GM06990 (cell line): ENCODE results near the gene CEBPB.

Experiments used
- DNase-seq: peaks from one replicate; pipeline ENCODE4 v3.0.0-alpha.2; 2011; ENCODE audit not compliant: insufficient read length; ENCODE audit errors: extremely low read depth
- H3K27me3 ChIP-seq: replicated peaks from 2 replicates; pipeline ENCODE4 v1.6.0; 2011; ENCODE audit warnings: low read length; ENCODE audit not compliant: control insufficient read depth, insufficient read depth
- H3K36me3 ChIP-seq: 2 replicates; pipeline ENCODE4 v1.5.1; 2011; ENCODE audit warnings: low read length; ENCODE audit not compliant: control insufficient read depth, insufficient read depth
- H3K4me3 ChIP-seq: replicated peaks from 2 replicates; pipeline ENCODE4 v1.5.1; 2011; ENCODE audit warnings: low read depth, mild to moderate bottlenecking, control low read depth, low read length
- CTCF ChIP-seq: IDR thresholded peaks from 2 replicates; pipeline ENCODE4 v1.5.1; 2011; ENCODE audit warnings: low read length, control low read depth, mild to moderate bottlenecking, inconsistent platforms; ENCODE audit not compliant: insufficient read depth, poor library complexity, severe bottlenecking

CEBPB gene

GRCh38 chr20:50237349-50237748 is 46.7 kb downstream of the CEBPB start:
- TF ChIP-seq CTCF, result no peak
- no peaks in the 10 kb centered on the region for H3K36me3 ChIP-seq
- no peak for DNase-seq
- no peaks in the 10 kb centered on the region; the same call in 1 of the 2 replicates for H3K27me3 ChIP-seq
- H3K4me3 ChIP-seq, result no peak overlapping the region

GRCh38 chr20:50238081-50238800 is 47.6 kb downstream of the CEBPB start:
- no peaks in the 10 kb centered on the region for H3K36me3 ChIP-seq
- no peak for TF ChIP-seq CTCF
- no peaks in the 10 kb centered on the region; the same call in 1 of the 2 replicates for H3K27me3 ChIP-seq
- H3K4me3 ChIP-seq, result no peak overlapping the region
- no peak for DNase-seq

- Histone ChIP-seq H3K36me3 (no peaks in the 10 kb centered on the region), H3K27me3 (no peaks in the 10 kb centered on the region; the same call in 1 of the 2 replicates), H3K4me3 (no peak overlapping the region)
- no peak for TF ChIP-seq CTCF
- no peak for DNase-seq
These were observed 49.5 kb downstream of the CEBPB start for GRCh38 chr20:50240092-50240491.

GRCh38 chr20:50242178-50242514 is 51.5 kb downstream of the CEBPB start:
- no peaks in the 10 kb centered on the region for H3K36me3 ChIP-seq
- no peak for TF ChIP-seq CTCF
- no peak for DNase-seq

More at GRCh38 chr20:50242178-50242514, 51.5 kb downstream of the CEBPB start:
- Histone ChIP-seq H3K27me3 (no peaks in the 10 kb centered on the region; the same call in 1 of the 2 replicates), H3K4me3 (no peak overlapping the region)
